SK-N-SH treated with all-trans-retinoic acid at 6 μM for 48 hours (cell line): ENCODE data around the gene ATP2B1.

Experiments
- ARNTL ChIP-seq: fragments of 450-650 bp; formaldehyde crosslinking; IDR thresholded peaks from 2 replicates; pipeline ENCODE4 v1.5.0; 2020; ENCODE audit warnings: low read depth, mild to moderate bottlenecking, moderate library complexity, borderline replicate concordance
- BACH2 ChIP-seq: fragments of 250-450 bp; sonication (Bioruptor Pico); IDR thresholded peaks from 2 replicates; pipeline ENCODE4 v1.9.0; 2021; ENCODE audit warnings: mild to moderate bottlenecking, borderline replicate concordance
- PPARA ChIP-seq: fragments of 250-450 bp; sonication (Bioruptor Pico); IDR thresholded peaks from 2 replicates; pipeline ENCODE4 v1.5.0; 2020; ENCODE audit warnings: mild to moderate bottlenecking, borderline replicate concordance
- TOX ChIP-seq: fragments of 250-450 bp; sonication (Bioruptor Pico); IDR thresholded peaks from 2 replicates; pipeline ENCODE4 v1.8.0; 2021; ENCODE audit warnings: mild to moderate bottlenecking, moderate library complexity, borderline replicate concordance
- ZC3H10 ChIP-seq: fragments of 250-450 bp; sonication (Bioruptor Pico); IDR thresholded peaks from 2 replicates; pipeline ENCODE4 v1.5.1; 2021; ENCODE audit warnings: mild to moderate bottlenecking, moderate library complexity
- TF ChIP-seq, protein P1 (sequence below): fragments of 250-450 bp; sonication (Bioruptor Pico); IDR thresholded peaks from 2 replicates; pipeline ENCODE4 v1.8.0; 2021; ENCODE audit warnings: low read depth, mild to moderate bottlenecking, moderate library complexity, borderline replicate concordance

DNA sequence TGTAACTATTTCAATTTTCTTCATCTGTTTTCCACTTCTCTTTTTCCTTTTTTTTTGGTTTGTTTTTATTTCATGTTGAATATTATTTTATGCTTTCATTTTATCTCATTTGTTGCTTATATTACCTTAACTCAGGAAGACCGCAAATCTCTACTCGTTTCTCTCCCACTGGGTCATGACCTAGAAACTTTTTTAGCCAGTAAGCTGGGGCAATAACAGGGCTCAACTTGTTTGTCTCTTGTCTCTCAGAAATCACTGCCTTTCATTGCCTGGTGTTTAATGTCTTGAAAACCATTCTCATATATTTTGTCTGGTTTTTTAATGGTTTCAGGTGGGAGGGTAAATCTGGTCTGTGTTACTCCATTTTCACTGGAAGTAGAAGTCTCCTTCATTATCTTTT, 36.6 kb upstream of the ATP2B1 start:
- no peak for TF ChIP-seq ZC3H10 (CRISPR knock-in tag)
- TF ChIP-seq, protein P1, sequence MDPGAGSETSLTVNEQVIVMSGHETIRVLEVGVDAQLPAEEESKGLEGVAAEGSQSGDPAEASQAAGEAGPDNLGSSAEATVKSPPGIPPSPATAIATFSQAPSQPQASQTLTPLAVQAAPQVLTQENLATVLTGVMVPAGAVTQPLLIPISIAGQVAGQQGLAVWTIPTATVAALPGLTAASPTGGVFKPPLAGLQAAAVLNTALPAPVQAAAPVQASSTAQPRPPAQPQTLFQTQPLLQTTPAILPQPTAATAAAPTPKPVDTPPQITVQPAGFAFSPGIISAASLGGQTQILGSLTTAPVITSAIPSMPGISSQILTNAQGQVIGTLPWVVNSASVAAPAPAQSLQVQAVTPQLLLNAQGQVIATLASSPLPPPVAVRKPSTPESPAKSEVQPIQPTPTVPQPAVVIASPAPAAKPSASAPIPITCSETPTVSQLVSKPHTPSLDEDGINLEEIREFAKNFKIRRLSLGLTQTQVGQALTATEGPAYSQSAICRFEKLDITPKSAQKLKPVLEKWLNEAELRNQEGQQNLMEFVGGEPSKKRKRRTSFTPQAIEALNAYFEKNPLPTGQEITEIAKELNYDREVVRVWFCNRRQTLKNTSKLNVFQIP (CRISPR knock-in tag): no peak
- no peak for TF ChIP-seq PPARA (CRISPR knock-in tag)
- TF ChIP-seq TOX (CRISPR knock-in tag): no peak
- no peak for TF ChIP-seq BACH2 (CRISPR knock-in tag)
- no peak for TF ChIP-seq ARNTL (CRISPR knock-in tag)
